WTC11 (cell line): Measurements from ENCODE around the gene LHB.

Source experiments
- IRF2 ChIP-seq: sonication (generic); formaldehyde crosslinking; IDR thresholded peaks from 2 replicates; pipeline ENCODE4 v1.8.0; 2022; ENCODE audit warnings: low read depth, missing genetic modification reagents, borderline replicate concordance
- TF ChIP-seq, protein P1 (sequence below): sonication (generic); formaldehyde crosslinking; IDR thresholded peaks from 2 replicates; pipeline ENCODE4 v1.8.0; 2022; ENCODE audit warnings: missing genetic modification reagents

DNA sequence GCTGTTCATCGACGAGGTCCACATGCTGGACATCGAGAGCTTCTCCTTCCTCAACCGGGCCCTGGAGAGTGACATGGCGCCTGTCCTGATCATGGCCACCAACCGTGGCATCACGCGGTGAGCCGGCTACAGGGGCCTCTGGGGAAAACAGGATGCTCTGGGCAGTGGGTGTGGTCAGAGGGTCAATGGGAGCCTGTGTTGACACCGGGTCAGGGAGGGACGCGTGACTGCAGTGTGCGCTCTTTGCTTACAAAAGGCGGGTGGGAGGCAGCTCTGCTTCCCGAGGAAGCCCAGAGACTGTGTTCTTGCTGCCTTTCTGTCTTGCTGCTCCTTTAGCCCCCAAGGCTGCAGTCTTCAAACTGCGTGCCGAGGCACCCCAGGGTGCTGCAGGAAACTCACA, 5.7 kb downstream of the LHB start:
- TF ChIP-seq IRF2, result no peak
- TF ChIP-seq, protein P1, sequence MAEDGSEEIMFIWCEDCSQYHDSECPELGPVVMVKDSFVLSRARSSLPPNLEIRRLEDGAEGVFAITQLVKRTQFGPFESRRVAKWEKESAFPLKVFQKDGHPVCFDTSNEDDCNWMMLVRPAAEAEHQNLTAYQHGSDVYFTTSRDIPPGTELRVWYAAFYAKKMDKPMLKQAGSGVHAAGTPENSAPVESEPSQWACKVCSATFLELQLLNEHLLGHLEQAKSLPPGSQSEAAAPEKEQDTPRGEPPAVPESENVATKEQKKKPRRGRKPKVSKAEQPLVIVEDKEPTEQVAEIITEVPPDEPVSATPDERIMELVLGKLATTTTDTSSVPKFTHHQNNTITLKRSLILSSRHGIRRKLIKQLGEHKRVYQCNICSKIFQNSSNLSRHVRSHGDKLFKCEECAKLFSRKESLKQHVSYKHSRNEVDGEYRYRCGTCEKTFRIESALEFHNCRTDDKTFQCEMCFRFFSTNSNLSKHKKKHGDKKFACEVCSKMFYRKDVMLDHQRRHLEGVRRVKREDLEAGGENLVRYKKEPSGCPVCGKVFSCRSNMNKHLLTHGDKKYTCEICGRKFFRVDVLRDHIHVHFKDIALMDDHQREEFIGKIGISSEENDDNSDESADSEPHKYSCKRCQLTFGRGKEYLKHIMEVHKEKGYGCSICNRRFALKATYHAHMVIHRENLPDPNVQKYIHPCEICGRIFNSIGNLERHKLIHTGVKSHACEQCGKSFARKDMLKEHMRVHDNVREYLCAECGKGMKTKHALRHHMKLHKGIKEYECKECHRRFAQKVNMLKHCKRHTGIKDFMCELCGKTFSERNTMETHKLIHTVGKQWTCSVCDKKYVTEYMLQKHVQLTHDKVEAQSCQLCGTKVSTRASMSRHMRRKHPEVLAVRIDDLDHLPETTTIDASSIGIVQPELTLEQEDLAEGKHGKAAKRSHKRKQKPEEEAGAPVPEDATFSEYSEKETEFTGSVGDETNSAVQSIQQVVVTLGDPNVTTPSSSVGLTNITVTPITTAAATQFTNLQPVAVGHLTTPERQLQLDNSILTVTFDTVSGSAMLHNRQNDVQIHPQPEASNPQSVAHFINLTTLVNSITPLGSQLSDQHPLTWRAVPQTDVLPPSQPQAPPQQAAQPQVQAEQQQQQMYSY (CRISPR knock-in tag), result no peak
